ENCODE measurements around the gene ABCC4.
"Not testable (repeated sequence)": the region's sequence is repeated elsewhere in the genome, so short reads cannot be mapped to it uniquely, and the experiment has no call there.

Gene ABCC4

GRCh38 chr13:95193509-95194230 is 107.6 kb downstream of the ABCC4 start:
- DNase-seq, result no peak

DNA sequence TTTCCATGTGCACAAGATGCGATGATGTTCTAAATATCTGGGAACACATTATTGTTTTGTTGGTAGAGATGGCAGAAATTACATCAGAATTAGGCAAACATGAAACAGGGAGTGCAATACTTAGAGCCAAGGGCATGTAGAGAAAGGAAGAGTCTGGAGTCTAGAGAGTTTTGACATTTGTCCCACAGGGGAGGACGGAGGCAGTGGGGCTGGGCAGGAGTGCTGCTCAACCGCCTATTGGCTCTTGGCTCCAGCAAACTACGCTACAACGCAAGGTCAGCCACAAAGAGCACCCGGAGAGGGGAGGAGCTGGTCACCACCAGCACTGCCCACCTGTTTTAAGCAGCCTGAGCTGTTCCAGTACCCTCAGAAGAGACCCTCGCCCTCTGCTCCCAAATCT is 108.3 kb downstream of the ABCC4 start:
- DNase-seq, result no peak

DNA sequence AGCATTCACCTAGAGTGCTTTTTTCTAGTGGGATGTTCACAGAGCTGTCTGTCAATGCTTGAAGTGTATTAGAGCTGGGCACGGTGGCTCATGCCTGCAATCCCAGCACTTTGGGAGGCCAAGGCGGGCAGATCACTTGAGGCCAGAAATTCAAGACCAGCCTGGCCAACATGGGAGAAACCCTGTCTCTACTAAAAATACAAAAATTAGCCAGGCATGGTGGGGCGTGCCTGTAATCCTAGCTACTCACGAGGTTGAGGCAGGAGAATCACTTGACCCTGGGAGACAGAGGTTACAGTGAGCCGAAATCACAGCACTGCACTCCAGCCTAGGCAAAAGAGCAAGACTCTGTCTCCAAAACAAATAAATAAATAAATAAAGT is 108.7 kb downstream of the ABCC4 start:
- not testable (repeated sequence) for DNase-seq

- DNase-seq, result peak; percentile 68
Observed at GRCh38 chr13:95191821-95192563, 109.3 kb downstream of the ABCC4 start.

- DNase-seq, result no peak
Observed at GRCh38 chr13:95188128-95188527, 113.1 kb downstream of the ABCC4 start.

GRCh38 chr13:95185851-95186250 is 115.4 kb downstream of the ABCC4 start:
- no peak for DNase-seq

- DNase-seq, result no peak
Observed at GRCh38 chr13:95185311-95185710, 115.9 kb downstream of the ABCC4 start.

DNA sequence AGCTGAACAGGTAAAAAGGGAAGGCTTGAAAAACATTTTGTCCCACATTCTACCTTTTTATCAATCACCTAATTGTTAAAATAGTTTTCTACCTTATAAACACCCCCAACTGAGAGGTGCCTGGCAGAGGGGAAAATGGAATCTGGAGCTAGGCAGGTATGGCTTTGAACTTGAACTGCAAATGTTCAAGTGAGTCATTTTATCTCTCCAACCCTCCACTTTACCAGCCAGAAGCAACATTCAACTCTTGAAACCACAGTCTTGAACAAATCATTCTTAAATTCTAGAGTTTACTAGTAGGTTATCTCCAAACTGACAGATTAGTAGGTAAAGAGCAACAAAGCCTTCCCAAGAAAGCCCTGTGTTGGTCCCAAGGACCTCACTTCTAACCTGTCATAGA is 116.9 kb downstream of the ABCC4 start:
- no peak for DNase-seq

DNA sequence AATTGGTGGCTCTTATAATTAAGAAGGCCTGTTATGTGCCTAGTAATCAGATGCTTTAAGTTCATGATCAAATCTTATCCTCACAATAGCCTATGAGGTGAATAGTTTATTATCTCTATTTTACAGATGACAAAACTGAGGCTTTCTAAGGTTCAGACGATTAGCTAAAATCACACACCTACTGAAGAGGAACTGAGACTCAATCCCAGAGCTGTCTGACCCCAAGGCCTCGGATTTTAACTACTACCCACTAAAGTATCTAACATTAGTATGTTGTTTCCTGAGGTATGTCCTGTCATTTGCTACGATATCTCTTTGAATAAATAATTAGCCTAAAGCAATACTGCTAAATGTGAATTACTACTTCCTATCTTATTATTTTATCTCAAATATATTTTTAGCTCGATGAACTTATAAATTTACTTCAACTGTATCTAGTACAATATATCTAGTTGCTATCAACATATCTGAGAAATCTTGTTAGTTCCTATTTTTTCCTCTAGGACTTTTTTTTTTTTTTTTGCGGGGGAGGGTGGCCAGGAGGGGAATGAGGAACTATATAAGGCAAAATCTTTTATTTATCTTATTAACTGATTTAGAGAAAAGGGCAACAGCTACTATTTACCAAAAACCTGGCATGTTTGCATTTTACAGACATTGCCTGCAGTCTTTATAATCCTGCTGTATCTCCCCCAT is 118.5 kb downstream of the ABCC4 start:
- DNase-seq, result no peak

DNA sequence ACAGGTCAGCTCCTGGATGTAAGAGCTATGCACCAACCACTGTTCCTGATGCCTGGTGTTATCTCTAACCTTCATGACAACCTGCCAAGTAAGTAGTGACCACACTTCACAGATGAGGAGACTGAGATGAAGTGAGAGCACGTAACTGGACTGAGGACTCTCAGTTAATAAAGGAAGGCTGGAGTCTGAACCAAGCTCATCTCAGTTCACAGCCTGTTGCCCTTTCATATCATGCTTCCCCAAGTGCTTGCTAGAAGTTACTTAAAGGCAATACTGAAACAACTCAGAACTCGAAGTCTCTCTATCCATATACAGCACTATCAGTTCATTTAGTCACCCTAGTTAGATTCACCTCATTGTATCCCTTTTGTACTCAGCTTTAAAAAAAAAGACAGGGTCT is 119.7 kb downstream of the ABCC4 start:
- no peak for DNase-seq

DNA sequence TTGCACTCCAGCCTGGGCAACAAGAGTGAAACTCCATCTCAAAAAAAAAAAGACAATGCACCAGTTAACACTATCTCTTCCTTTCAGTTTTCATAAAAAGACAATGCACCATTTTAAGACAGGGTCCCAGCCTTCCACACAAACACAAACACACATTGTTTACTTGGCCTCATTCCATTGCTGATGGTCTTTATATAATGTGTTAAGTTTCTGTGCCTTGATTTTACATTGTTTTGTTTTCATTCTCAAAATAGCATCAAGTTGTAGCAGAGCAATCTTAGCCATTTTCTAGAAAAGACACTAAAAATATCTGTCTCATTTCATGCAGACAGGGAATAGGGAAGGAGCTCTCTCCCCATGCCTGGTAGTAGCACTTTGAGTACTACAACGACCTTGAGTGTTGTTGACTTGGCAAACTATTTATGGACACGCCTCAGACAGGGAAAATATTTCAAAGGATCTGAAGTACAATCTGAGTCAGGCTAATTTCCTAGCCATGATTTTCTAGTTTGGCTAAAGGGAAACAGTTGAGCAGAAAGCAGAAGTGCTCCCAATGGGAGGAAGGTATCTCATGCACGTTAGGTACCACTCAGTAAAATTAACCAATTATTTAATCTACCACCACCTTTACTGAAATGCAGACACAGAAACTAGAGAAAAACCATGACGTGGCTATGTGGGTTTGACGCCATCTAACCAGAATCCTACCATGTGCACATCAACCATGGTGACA is 120.6 kb downstream of the ABCC4 start:
- no peak for DNase-seq

- no peak for DNase-seq
Observed at GRCh38 chr13:95176611-95177259, 124.5 kb downstream of the ABCC4 start.

DNA sequence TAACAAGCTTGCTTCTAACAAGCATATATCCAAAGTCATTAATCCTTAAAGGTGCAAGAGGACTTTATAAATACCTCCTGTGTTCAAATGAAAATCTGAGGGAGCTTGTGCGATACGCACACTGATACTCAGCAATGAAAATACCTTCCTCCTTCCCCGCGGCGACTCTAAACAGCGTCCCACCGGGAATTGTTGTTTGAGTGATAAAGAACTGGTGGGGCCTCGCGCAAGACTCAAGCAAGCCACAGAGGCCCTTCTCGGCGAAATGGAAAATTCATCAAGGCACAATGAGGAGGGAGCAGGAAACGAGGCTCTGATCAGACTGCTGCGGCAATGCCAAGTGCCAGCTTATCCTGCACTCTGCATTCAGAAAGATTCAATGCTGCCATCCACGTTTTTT is 126.7 kb downstream of the ABCC4 start:
- DNase-seq, result no peak

DNA sequence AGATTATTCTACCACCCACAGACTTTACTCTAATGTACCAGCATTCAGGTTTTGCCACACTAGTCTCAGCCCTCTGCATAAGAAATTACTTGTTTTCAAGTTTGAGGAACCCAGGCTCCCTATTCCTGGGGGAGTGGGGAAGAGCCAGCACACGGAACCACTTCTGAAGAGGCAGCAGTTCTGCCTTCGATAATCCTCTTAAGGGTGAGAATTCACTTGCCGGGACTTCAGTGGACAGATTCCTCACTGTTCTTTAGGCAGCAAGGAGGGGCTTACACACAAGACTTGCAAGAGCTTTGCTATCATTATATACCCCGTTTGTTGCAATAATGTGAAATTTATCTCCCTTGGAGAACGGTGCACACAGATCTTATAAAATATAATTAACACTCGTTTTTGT is 133.1 kb downstream of the ABCC4 start:
- DNase-seq, result no peak

DNA sequence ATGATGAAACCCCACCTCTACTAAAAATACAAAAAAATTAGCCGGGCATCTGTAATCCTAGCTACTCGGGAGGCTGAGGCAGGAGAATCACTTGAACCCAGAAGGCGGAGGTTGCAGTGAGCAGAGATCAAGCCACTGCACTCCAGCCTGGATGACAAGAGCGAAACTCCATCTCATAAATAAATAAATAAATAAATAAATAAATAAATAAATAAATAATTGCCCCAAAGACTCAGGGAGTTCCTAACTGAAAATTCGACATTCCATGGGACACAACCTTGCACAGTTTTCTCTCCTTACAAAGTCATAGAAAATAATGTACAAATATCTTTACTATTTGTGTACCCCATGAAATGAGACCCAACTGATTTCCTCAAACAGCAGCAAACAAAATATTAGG is 134.2 kb downstream of the ABCC4 start:
- not testable (repeated sequence) for DNase-seq

- DNase-seq, result no peak
Observed at GRCh38 chr13:95164830-95165229, 136.4 kb downstream of the ABCC4 start.

DNA sequence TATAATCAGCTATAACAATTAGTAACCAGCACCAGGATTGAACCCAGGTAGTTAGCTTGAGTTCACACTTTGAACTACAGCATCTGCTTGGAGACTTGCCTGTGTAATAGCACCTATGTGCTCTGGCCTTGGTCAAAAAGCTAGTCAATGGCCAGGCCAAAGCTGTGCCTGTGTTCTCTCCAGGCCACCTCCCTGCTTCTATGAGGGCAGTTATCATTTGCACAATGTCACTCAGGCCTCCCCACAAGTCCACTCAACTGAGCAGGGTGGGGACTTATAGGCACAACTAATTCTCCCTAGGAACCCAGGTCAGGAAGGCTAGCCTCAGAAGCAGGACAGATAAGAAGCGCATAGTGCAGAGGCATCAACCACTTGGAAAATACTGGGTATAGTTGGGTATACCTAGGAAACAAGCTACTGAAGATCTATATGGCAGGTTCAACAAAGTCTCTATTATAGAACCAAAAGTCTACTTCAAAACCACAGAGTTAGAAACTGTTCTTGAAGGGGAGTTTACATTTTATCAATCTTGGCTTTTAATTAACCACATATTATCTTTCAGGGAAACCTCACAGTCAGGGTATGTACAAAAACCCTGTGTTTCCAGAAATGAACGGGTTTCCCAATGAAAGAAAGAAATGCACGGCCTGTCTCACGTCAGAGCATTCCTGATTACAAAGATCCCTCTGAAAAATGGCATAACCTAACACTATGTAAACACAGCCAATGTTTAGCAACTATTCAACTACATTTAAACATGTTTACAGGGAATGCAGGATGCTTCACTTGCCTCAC is 140.9 kb downstream of the ABCC4 start:
- no peak for DNase-seq

DNA sequence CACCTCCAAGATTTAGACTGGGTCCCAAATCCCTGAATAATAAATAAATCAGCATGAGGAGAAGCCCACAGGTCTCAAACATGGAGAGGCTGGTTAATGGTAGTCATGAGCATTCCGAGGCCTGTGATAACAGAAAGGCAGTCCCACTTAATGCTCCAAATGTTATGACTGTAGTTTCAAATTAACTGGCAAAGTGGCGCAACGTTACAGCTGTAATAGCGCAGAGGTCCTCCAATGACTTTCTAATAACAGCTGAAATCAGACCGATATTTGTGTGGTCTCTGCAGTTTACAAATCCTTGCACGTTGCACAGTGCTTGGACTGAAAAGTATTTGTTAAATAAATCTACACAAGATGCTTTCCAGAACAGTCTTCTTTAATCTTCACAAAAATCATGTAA is 141.8 kb downstream of the ABCC4 start:
- DNase-seq, result no peak

- no peak for DNase-seq
Observed at GRCh38 chr13:95156208-95156607, 145.0 kb downstream of the ABCC4 start.

DNA sequence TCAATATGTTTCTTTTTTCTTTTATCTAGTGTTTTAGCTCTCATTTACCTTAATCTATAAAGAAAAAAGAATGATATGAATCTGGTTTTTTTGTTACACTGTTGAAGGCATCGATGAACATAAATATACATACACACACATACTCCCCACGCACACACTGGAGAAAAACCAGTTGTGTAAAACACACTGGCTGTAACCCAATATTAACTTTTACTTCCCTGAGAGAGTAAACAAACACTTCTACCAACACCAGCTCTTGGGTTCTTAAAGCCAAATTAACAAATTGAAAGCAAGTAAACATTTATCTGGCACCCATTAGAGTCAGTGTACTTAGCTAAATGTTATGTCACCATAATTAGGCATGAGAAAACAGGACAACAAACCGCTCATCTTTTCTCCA is 145.7 kb downstream of the ABCC4 start:
- DNase-seq, result no peak

GRCh38 chr13:95155093-95155492 is 146.2 kb downstream of the ABCC4 start:
- DNase-seq, result no peak

DNA sequence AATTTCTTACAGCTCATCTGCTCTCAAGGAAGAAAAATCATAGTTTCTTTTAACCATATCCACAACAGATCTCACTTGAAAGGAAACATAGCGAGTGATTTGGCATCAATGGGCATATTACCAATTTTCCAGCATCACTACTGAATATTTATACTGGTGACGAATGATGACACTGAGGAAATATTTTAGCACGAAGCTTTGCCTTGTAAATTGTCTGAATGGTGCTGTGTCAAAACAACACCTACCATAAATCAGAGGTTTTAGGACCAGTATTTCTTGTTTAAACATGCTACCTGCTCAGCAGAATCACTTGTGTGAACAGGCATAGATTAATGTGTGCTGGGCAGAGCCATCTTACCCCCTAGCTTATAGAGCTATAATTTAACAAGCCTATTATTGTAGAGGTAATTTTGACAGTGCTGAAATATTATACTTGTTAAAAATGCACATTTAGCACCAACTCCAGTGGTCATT is 146.8 kb downstream of the ABCC4 start:
- DNase-seq, result no peak
